WTC11 (cell line): ENCODE measurements around the gene GPLD1. TPM values are rescaled to one million over a fixed set of nuclear protein-coding genes. Genes with fewer than 3 reads are reported as not detected.
A peak's percentile ranks its signal among the peaks of the same experiment; 100 is the strongest.

ENCODE experiments used
- ATAC-seq: fragments of 200-7000 bp; cut with Tn5 transposase; 2 replicates; pipeline ENCODE4 v1.10.0; 2021; ENCODE audit warnings: mild to moderate bottlenecking, moderate library complexity
- CTCF ChIA-PET: fragments of 300-600 bp; sonication (Branson Sonifier 250); formaldehyde crosslinking; loops from one replicate; lab custom pipeline; 2021; ENCODE audit warnings: antibody characterized with exemption; lab: Charles Lee
- POLR2A ChIA-PET: fragments of 350-600 bp; sonication (Branson Sonifier 250); formaldehyde crosslinking; loops from one replicate; lab custom pipeline; 2021; ENCODE audit warnings: antibody characterized with exemption; lab: Charles Lee
- DNase-seq: peaks from one replicate; pipeline ENCODE4 v3.0.0; 2021; ENCODE audit warnings: low spot score
- H3K27ac Mint-ChIP-seq: 2 replicates; pipeline ENCODE4 v1.8.0; 2021; ENCODE audit warnings: mixed read lengths
- H3K27me3 Mint-ChIP-seq: 2 replicates; pipeline ENCODE4 v1.8.0; 2021; ENCODE audit warnings: low read depth, mild to moderate bottlenecking, moderate library complexity, mixed read lengths
- H3K36me3 Mint-ChIP-seq: 2 replicates; pipeline ENCODE4 v1.8.0; 2021; ENCODE audit warnings: mixed read lengths
- H3K4me1 Mint-ChIP-seq: 2 replicates; pipeline ENCODE4 v1.8.0; 2022; ENCODE audit warnings: mixed read lengths
- H3K4me3 Mint-ChIP-seq: 2 replicates; pipeline ENCODE4 v1.8.0; 2021; ENCODE audit warnings: mild to moderate bottlenecking, moderate library complexity, mixed read lengths
- H3K9me3 Mint-ChIP-seq: 2 replicates; pipeline ENCODE4 v1.8.0; 2021; ENCODE audit warnings: mixed read lengths
- ARID4B ChIP-seq: sonication (generic); formaldehyde crosslinking; IDR thresholded peaks from 2 replicates; pipeline ENCODE4 v1.8.0; 2023; ENCODE audit warnings: missing genetic modification reagents, mild to moderate bottlenecking, borderline replicate concordance
- ERG ChIP-seq: fragments of 250-450 bp; sonication (Bioruptor Pico); IDR thresholded peaks from 2 replicates; pipeline ENCODE4 v1.8.0; 2021; ENCODE audit warnings: mild to moderate bottlenecking
- ETV6 ChIP-seq: sonication (generic); formaldehyde crosslinking; IDR thresholded peaks from 2 replicates; pipeline ENCODE4 v1.8.1; 2022; ENCODE audit warnings: mild to moderate bottlenecking, missing genetic modification reagents
- FOXJ3 ChIP-seq: sonication (generic); formaldehyde crosslinking; IDR thresholded peaks from 2 replicates; pipeline ENCODE4 v1.9.0; 2021; ENCODE audit warnings: missing genetic modification reagents, mild to moderate bottlenecking, borderline replicate concordance
- FOXK1 ChIP-seq: sonication (generic); formaldehyde crosslinking; IDR thresholded peaks from 2 replicates; pipeline ENCODE4 v1.8.0; 2022; ENCODE audit warnings: mild to moderate bottlenecking, moderate library complexity, missing genetic modification reagents
- FOXP4 ChIP-seq: sonication (generic); formaldehyde crosslinking; IDR thresholded peaks from 2 replicates; pipeline ENCODE4 v1.8.0; 2022; ENCODE audit warnings: mild to moderate bottlenecking, missing genetic modification reagents
- GABPB1 ChIP-seq: sonication (generic); formaldehyde crosslinking; IDR thresholded peaks from 2 replicates; pipeline ENCODE4 v1.8.1; 2023; ENCODE audit warnings: mild to moderate bottlenecking, missing genetic modification reagents
- GTF2I ChIP-seq: fragments of 250-450 bp; sonication (Bioruptor Pico); conservative IDR thresholded peaks from 2 replicates; pipeline ENCODE4 v1.4.0; 2021; ENCODE audit warnings: mild to moderate bottlenecking
- NFE2L1 ChIP-seq: sonication (generic); formaldehyde crosslinking; IDR thresholded peaks from 2 replicates; pipeline ENCODE4 v1.8.1; 2023; ENCODE audit warnings: missing genetic modification reagents
- OVOL2 ChIP-seq: fragments of 250-450 bp; sonication (Bioruptor Pico); IDR thresholded peaks from 2 replicates; pipeline ENCODE4 v1.9.0; 2021; ENCODE audit warnings: mild to moderate bottlenecking, borderline replicate concordance
- ZMAT4 ChIP-seq: fragments of 250-450 bp; sonication (Bioruptor Pico); IDR thresholded peaks from 2 replicates; pipeline ENCODE4 v1.9.0; 2021; ENCODE audit warnings: mild to moderate bottlenecking
- ZNF121 ChIP-seq: sonication (generic); formaldehyde crosslinking; IDR thresholded peaks from 2 replicates; pipeline ENCODE4 v1.8.0; 2023; ENCODE audit warnings: missing genetic modification reagents
- ZNF232 ChIP-seq: sonication (generic); formaldehyde crosslinking; IDR thresholded peaks from 2 replicates; pipeline ENCODE4 v1.8.0; 2022; ENCODE audit warnings: mild to moderate bottlenecking, missing genetic modification reagents
- ZNF396 ChIP-seq: fragments of 250-450 bp; sonication (Bioruptor Pico); IDR thresholded peaks from 2 replicates; pipeline ENCODE4 v1.8.0; 2021; ENCODE audit warnings: mild to moderate bottlenecking, moderate library complexity, borderline replicate concordance
- ZNF416 ChIP-seq: fragments of 250-450 bp; sonication (Bioruptor Pico); IDR thresholded peaks from 2 replicates; pipeline ENCODE4 v1.9.0; 2021; ENCODE audit warnings: mild to moderate bottlenecking, inconsistent platforms
- ZNF423 ChIP-seq: fragments of 250-450 bp; sonication (Bioruptor Pico); IDR thresholded peaks from 2 replicates; pipeline ENCODE4 v2.1.2; 2022; ENCODE audit warnings: mild to moderate bottlenecking, moderate library complexity
- ZNF532 ChIP-seq: fragments of 250-450 bp; sonication (Bioruptor Pico); IDR thresholded peaks from 2 replicates; pipeline ENCODE4 v1.9.0; 2021; ENCODE audit warnings: mild to moderate bottlenecking, borderline replicate concordance
- ZSCAN18 ChIP-seq: fragments of 250-450 bp; sonication (Bioruptor Pico); IDR thresholded peaks from 2 replicates; pipeline ENCODE4 v2.1.2; 2022; ENCODE audit warnings: mild to moderate bottlenecking, moderate library complexity
- total RNA-seq: library from RNA; stranded (reverse); gene quantifications from 3 replicates; pipeline ENCODE4 v1.2.3, GENCODE V29; 2021

The GPLD1 gene
- total RNA-seq, 1 experiment from 2014 or later: 8.4 TPM

- no peak for ATAC-seq
- peaks cover 10% of the 10 kb centered on the region for H3K9me3 Mint-ChIP-seq
Measured at GRCh38 chr6:24504649-24505586, 15.5 kb upstream of the GPLD1 start.

GRCh38 chr6:24504287-24504648 lies 14.9 kb upstream of the GPLD1 start:
- ChIA-PET POLR2A (no interaction called here), CTCF (interaction anchor here (1.0 to 1.7 kb wide), 2 partner anchors 9 to 17 kb away, joined by 3 to 5 read pairs; partner anchors contain the start of gene ALDH5A1)
- Mint-ChIP-seq H3K27me3 (peaks cover 8% of the 10 kb centered on the region; the same call in 1 of the 2 replicates), H3K9me3 (peaks cover 10% of the 10 kb centered on the region), H3K27ac (no peak overlapping the region), H3K4me1 (peaks cover 14% of the 10 kb centered on the region), H3K4me3 (no peak overlapping the region), H3K36me3 (peaks cover 16% of the 10 kb centered on the region)
- DNase-seq: no peak
- no peak for TF ChIP-seq ZNF532 (CRISPR knock-in tag)
- TF ChIP-seq NFE2L1: no peak
- no peak for TF ChIP-seq ETV6 (CRISPR knock-in tag)
- no peak for TF ChIP-seq OVOL2
- no peak for TF ChIP-seq ARID4B (CRISPR knock-in tag)
- TF ChIP-seq ZNF396 (CRISPR knock-in tag): no peak
- no peak for TF ChIP-seq FOXP4 (CRISPR knock-in tag)
- TF ChIP-seq GTF2I (CRISPR knock-in tag): no peak
- TF ChIP-seq ZNF423: no peak
- no peak for TF ChIP-seq ZNF232 (CRISPR knock-in tag)
- TF ChIP-seq ZMAT4: no peak
- no peak for TF ChIP-seq ERG (CRISPR knock-in tag)
- TF ChIP-seq ZNF121 (CRISPR knock-in tag): no peak
- no peak for TF ChIP-seq ZNF416
- TF ChIP-seq ZSCAN18 (CRISPR knock-in tag): no peak
- no peak for TF ChIP-seq FOXK1 (CRISPR knock-in tag)
- no peak for ATAC-seq

More at GRCh38 chr6:24504649-24505586, 15.5 kb upstream of the GPLD1 start:
- Mint-ChIP-seq H3K36me3 (peaks cover 16% of the 10 kb centered on the region), H3K4me1 (peaks cover 20% of the 10 kb centered on the region), H3K27ac (no peak overlapping the region), H3K4me3 (no peak overlapping the region), H3K27me3 (peaks cover 13% of the 10 kb centered on the region)
- CTCF ChIA-PET: interaction anchor here (1.7 kb wide), 1 partner anchor 10 kb away, joined by 5 read pairs; the partner anchor contains the start of gene ALDH5A1
- no peak for DNase-seq
- POLR2A ChIA-PET: no interaction called here
- TF ChIP-seq FOXJ3 (CRISPR knock-in tag) (no peak), GABPB1 (peak; percentile 52; the same call in 1 of the 2 replicates)
